Central memory CD8-positive, alpha-beta T cell (primary cell): ENCODE results near the gene CLEC16A.
"Not testable (repeated sequence)": the region's sequence is repeated elsewhere in the genome, so short reads cannot be mapped to it uniquely, and the experiment has no call there.

Source experiments
- ATAC-seq: fragments of 150-1000 bp; cut with Tn5 transposase; replicated peaks from 2 replicates; pipeline ENCODE4 v1.10.0; 2022; ENCODE audit warnings: mild to moderate bottlenecking, moderate FRiP score, moderate number of reproducible peaks; ENCODE audit not compliant: poor library complexity, severe bottlenecking; ENCODE audit errors: extremely low read depth
- DNase-seq, 2 donors: peaks; one replicate each; pipeline ENCODE4 v3.0.0; 2021; ENCODE audit warnings: low spot score in 2 of 2
- H3K27ac Mint-ChIP-seq: one replicate; pipeline ENCODE4 v1.8.0; 2022; ENCODE audit warnings: low read depth, mild to moderate bottlenecking, moderate library complexity, mixed read lengths
- H3K27me3 Mint-ChIP-seq: one replicate; pipeline ENCODE4 v1.8.0; 2022; ENCODE audit warnings: mixed read lengths
- H3K36me3 Mint-ChIP-seq: one replicate; pipeline ENCODE4 v1.8.0; 2022; ENCODE audit warnings: mild to moderate bottlenecking, moderate library complexity, mixed read lengths; ENCODE audit not compliant: insufficient read depth
- H3K4me1 Mint-ChIP-seq: one replicate; pipeline ENCODE4 v1.8.0; 2022; ENCODE audit warnings: mixed read lengths
- H3K4me3 Mint-ChIP-seq: one replicate; pipeline ENCODE4 v1.8.0; 2022; ENCODE audit warnings: mild to moderate bottlenecking, moderate library complexity, mixed read lengths
- H3K9me3 Mint-ChIP-seq: one replicate; pipeline ENCODE4 v1.8.0; 2022; ENCODE audit warnings: mixed read lengths

The CLEC16A gene

DNA sequence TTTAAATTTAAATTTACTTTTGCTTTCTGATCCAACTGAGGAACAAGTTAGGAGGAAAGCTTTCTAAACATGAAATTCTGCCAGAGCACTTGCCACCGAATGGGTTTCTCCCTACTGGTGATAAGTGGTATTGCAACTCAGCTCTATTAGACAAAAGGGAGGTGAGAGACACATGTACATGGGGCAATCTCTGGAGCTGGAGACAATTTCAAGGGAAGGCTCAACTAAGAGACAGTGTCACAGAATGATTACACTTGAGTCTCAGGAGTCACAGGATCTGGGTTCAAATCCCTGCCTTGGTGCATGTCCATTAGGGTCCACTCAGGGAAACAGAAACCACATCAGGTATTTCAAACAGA is 274.2 kb downstream of the CLEC16A start:
- H3K4me1 Mint-ChIP-seq: peaks cover 10% of the 10 kb centered on the region
- H3K27me3 Mint-ChIP-seq: no peaks in the 10 kb centered on the region
- H3K9me3 Mint-ChIP-seq: peaks cover 5% of the 10 kb centered on the region
- H3K4me3 Mint-ChIP-seq: no peak overlapping the region
- no peaks in the 10 kb centered on the region for H3K36me3 Mint-ChIP-seq
- no peak overlapping the region for H3K27ac Mint-ChIP-seq
- DNase-seq (no peak), ATAC-seq (no peak)

DNA sequence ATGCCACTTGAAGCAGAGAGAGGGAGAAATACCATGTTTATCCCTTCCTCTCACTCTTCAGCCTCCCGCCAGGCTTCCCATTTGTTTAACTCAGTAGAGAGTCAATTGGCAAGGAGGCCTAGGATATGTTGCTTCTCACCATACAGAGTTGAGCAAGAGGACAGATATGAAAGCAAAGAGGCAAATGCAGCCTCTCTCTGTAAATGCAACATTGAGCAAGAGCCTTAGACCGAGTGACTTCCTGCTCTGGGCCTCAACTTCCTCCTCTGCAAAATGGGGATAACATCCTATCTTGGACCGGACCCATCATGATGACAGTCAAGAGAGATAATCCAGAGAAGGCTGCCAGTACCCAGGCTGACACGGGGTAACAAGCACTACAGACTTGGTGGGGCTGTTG is 274.8 kb downstream of the CLEC16A start:
- Mint-ChIP-seq H3K4me1 (peaks cover 14% of the 10 kb centered on the region), H3K36me3 (peaks cover 1% of the 10 kb centered on the region), H3K27ac (no peak overlapping the region), H3K27me3 (no peaks in the 10 kb centered on the region), H3K4me3 (no peak overlapping the region), H3K9me3 (peaks cover 5% of the 10 kb centered on the region)
- DNase-seq: no peak
- ATAC-seq: no peak

DNA sequence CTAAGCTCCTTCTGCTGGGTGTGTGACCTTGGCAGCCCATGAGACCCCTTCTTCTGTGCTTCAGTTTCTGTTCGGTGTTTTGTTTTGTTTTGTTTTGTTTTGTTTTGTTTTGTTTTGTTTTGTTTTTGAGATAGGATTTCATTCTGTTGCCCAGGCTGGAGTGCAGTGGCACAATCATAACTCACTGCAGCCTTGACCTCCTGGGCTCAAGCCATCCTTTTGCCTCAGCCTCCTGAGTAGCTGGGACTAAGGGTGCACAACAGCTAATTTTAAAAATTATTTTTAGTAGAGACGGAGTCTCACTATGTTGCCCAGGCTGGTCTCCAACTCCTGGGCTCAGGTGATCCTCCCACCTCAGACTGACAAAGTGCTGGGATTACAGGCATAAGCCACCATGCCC is 276.1 kb downstream of the CLEC16A start:
- not testable (repeated sequence) for ATAC-seq, DNase-seq, H3K27ac Mint-ChIP-seq, H3K27me3 Mint-ChIP-seq, H3K36me3 Mint-ChIP-seq, H3K4me3 Mint-ChIP-seq, H3K9me3 Mint-ChIP-seq
- H3K4me1 Mint-ChIP-seq: peaks cover 28% of the 10 kb centered on the region

DNA sequence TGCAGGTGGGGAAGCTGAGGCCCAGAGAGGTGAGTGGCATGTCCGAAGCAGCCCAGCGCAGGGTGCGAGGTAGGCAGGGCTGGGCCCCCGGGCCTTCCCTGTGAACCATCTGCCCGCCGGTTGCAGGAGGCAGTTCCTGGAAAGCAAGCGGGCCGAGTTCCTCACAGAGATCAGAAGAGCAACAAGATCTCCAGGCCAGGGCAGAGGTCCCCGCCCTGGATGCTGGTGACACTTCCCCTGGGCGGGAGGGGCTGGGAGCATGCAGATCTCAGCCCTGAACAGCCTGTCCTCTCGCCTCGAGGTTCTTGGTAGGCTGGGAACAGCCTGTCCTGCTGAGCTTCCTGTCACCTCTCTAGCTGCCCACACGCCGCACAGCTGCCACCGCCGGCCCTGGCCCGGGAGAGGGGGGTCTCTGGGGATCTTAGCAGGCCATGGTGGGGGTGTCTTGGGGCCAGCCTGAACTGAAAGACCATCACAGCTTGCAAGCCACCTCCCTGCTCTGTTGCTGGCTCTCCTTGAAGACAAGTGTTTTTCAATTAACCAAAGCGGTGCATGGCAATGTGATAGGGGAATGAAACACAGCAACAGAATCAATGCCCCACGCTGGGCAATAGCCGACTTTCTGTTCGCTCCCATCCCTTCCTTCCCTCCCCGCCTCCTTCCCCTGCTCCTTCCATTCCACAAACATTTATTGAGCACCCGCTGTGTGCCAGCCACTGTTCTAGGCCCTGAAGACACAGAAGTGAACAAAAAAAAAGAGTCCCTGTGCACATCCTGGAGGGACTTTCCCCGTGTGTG is 279.9 kb downstream of the CLEC16A start:
- peak overlapping the region; percentile 98 for H3K27ac Mint-ChIP-seq
- peak in 1 of 2 donors; percentile 32 for DNase-seq
- H3K4me3 Mint-ChIP-seq: peak overlapping the region; percentile 73
- no peaks in the 10 kb centered on the region for H3K27me3 Mint-ChIP-seq
- peaks cover 40% of the 10 kb centered on the region for H3K4me1 Mint-ChIP-seq
- ATAC-seq: peak; percentile 61
- H3K36me3 Mint-ChIP-seq: peaks cover 7% of the 10 kb centered on the region
- no peaks in the 10 kb centered on the region for H3K9me3 Mint-ChIP-seq

DNA sequence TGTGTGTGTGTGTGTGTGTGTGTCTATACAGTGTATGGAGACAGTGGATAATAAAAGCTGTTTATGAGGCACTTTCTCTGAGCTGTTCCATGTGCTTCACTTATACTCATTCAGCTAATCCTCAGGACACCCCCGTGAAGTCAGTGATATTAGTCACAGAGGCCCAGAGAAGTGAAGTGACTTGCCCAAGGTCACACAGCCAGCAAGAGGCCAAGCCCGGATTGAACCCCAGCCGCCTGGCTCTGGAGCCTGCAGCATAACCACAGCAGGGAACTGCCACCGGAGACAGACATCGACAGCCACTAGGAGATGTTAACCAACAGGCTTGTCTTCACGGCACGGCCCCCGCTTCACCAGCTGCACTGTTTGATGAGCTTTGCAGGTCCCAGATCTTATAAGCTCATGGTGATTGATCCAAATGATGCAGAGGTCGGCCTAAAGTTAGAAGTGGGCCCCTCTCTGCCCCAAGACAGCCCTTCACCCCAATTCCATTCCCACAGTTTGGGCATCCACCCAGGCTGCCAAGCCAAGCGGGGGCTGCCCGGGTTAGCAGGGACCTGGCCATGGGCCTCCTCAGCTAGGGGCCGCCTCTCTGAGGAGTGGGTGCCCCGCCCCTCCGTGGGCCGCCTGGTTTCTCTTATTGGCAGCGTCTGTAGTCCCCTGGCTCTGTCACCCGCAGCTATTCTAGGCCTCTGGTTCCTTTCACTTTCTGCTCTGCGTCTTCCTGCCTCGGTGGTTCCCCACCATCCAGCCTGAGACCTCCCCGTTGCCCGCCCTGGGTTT is 280.7 kb downstream of the CLEC16A start:
- peak overlapping the region; percentile 98 for H3K27ac Mint-ChIP-seq
- H3K36me3 Mint-ChIP-seq: peaks cover 7% of the 10 kb centered on the region
- peak; percentile 50 to 69 for DNase-seq
- ATAC-seq: peak; percentile 83
- no peaks in the 10 kb centered on the region for H3K9me3 Mint-ChIP-seq
- peaks cover 40% of the 10 kb centered on the region for H3K4me1 Mint-ChIP-seq
- peak overlapping the region; percentile 73 for H3K4me3 Mint-ChIP-seq
- H3K27me3 Mint-ChIP-seq: no peaks in the 10 kb centered on the region

DNA sequence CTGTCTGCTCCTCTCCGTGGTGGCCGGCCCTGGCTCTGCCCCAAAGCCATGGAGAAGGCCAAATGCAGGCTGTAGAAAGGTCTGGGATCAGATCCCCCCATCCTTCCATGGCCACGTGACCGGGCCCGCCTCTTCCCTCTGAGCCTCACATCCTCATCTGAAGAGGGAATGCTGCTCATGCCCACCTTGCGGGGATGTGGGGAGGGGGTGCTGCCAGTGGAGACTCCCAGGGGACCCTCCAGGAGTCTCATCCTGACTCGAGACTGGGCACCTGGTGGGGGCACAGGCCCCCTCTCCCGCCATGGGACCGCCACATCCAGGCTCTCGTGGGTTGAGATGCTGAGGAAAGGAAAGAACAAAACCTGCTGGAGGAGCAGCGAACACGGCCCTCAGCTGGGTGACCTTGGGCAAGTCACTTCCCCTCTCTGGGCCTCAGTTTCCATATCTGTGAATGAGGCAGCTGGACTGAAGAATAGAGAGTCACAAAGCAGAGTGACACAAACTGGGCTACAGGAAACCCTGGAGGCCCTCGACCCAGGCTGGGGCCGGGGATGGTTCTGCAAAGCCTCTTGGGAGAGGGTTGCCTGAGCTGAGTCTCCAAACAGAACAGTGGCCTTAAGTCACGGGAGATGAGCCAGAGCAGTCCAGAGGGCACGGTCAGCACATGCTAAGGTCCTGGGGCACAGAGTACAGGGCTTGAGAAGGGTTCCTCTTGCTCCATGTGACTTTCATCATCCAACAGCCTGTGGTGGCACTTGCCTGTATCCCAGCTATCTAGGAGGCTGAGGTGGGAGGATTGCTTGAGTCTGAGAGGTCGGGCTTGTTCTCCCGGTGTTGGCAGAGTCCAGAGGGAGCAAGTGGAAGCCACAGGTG is 281.5 kb downstream of the CLEC16A start:
- H3K27ac Mint-ChIP-seq: peak overlapping the region; percentile 98
- peak overlapping the region; percentile 73 for H3K4me3 Mint-ChIP-seq
- H3K9me3 Mint-ChIP-seq: no peaks in the 10 kb centered on the region
- DNase-seq (no peak), ATAC-seq (no peak)
- H3K27me3 Mint-ChIP-seq: no peaks in the 10 kb centered on the region
- H3K36me3 Mint-ChIP-seq: peaks cover 7% of the 10 kb centered on the region
- peaks cover 41% of the 10 kb centered on the region for H3K4me1 Mint-ChIP-seq

DNA sequence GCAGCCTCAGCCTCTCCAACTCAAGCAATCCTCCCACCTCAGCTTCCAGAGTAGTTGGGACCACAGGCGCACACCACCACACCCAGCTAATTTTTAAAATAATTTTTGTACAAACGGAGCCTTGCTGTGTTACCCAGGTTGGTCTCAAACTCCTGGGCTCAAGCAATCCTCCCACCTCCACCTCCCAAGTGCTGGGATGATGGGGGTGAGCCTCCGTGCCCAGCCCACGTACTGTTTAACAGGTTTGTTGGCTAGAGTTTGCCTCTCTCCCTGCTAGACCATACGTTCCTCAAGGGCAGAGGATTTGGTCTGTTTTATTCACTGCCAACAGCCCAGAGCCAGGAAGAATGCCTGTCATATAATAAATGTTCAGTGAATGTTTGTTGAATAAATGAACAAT is 285.1 kb downstream of the CLEC16A start:
- Mint-ChIP-seq H3K27ac (peak overlapping the region; percentile 63), H3K4me1 (peaks cover 54% of the 10 kb centered on the region), H3K27me3 (no peaks in the 10 kb centered on the region), H3K36me3 (peaks cover 9% of the 10 kb centered on the region), H3K4me3 (no peak overlapping the region), H3K9me3 (no peaks in the 10 kb centered on the region)
- ATAC-seq (no peak), DNase-seq (no peak)

DNA sequence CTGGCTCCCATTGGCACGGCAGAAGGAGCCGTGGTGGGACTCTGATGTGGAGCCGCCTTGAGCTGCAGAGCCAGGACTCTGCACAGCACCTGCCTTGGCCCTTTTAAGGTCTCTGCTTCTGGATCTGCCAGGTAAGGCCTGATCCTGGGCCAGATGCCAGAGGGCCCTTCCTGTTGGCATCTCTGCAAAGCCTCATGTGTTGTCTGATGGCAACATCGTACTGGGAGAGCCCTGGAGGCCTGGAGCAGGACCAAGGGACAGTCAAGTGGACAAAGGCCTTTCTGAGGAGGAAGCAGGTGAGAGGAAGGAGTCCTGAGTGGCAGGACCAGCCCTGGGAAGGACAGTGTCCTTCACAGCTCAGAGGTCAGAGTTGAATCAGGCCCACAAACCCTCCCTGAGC is 285.5 kb downstream of the CLEC16A start:
- peak overlapping the region; percentile 63 for H3K27ac Mint-ChIP-seq
- no peak overlapping the region for H3K4me3 Mint-ChIP-seq
- H3K9me3 Mint-ChIP-seq: no peaks in the 10 kb centered on the region
- no peak for DNase-seq
- H3K27me3 Mint-ChIP-seq: no peaks in the 10 kb centered on the region
- H3K4me1 Mint-ChIP-seq: peaks cover 54% of the 10 kb centered on the region
- peaks cover 9% of the 10 kb centered on the region for H3K36me3 Mint-ChIP-seq
- ATAC-seq: no peak

DNA sequence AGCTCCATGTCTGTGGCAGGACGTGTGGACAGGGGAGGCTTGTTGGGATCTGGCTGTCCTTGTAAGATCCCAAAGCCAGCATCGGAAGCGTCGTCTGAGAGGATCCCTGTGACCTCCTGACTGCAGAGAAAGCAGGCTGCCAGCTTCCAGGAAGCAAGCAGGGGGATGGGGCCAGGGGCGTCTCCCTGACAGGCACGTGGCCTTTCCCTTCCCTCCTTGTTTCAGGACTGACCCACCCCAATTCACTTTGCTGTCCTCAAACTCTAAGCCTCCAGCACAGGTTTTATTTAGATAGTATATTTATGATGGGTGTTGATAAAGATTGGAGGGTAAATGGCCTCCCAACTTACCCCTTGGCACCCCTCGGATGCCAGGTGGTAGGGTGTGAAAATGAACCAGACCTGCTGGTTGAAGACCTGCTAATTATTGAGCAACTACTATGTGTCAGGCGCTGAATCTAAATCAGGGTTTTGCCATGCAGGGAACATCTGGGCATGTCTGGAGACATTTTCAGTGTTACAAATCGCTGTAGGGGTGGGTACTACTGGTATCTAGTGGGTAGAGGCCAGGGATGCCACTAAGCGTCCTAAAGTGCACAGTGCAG is 287.1 kb downstream of the CLEC16A start:
- Mint-ChIP-seq H3K36me3 (peaks cover 3% of the 10 kb centered on the region), H3K27ac (peak overlapping the region; percentile 97), H3K27me3 (no peaks in the 10 kb centered on the region), H3K4me3 (no peak overlapping the region), H3K4me1 (peaks cover 53% of the 10 kb centered on the region), H3K9me3 (no peaks in the 10 kb centered on the region)
- DNase-seq: no peak
- ATAC-seq: no peak
